SK-N-SH treated with all-trans-retinoic acid at 6 μM for 48 hours (cell line): Measurements from ENCODE around the gene GREB1L.

Source experiments
- ATAC-seq: fragments of 200-7000 bp; cut with Tn5 transposase; 3 replicates; pipeline ENCODE4 v1.9.1; 2020; ENCODE audit warnings: mild to moderate bottlenecking, moderate library complexity
- ARNTL ChIP-seq: fragments of 450-650 bp; formaldehyde crosslinking; IDR thresholded peaks from 2 replicates; pipeline ENCODE4 v1.5.0; 2020; ENCODE audit warnings: low read depth, mild to moderate bottlenecking, moderate library complexity, borderline replicate concordance
- BACH2 ChIP-seq: fragments of 250-450 bp; sonication (Bioruptor Pico); IDR thresholded peaks from 2 replicates; pipeline ENCODE4 v1.9.0; 2021; ENCODE audit warnings: mild to moderate bottlenecking, borderline replicate concordance
- CSDC2 ChIP-seq: fragments of 250-450 bp; sonication (Bioruptor Pico); IDR thresholded peaks from 2 replicates; pipeline ENCODE4 v1.5.0; 2020; ENCODE audit warnings: mild to moderate bottlenecking, moderate library complexity
- ESRRG ChIP-seq: fragments of 250-450 bp; sonication (Bioruptor Pico); IDR thresholded peaks from 2 replicates; pipeline ENCODE4 v1.6.1; 2021; ENCODE audit warnings: mild to moderate bottlenecking
- GLIS3 ChIP-seq: fragments of 250-450 bp; sonication (Bioruptor Pico); IDR thresholded peaks from 2 replicates; pipeline ENCODE4 v1.5.0; 2020; ENCODE audit warnings: mild to moderate bottlenecking, moderate library complexity
- ISL1 ChIP-seq: fragments of 250-450 bp; sonication (Bioruptor Pico); IDR thresholded peaks from 2 replicates; pipeline ENCODE4 v2.1.2; 2022; ENCODE audit warnings: mild to moderate bottlenecking, moderate library complexity
- OSR1 ChIP-seq: fragments of 250-450 bp; sonication (Bioruptor Pico); IDR thresholded peaks from 2 replicates; pipeline ENCODE4 v1.8.0; 2022; ENCODE audit warnings: moderate library complexity, mild to moderate bottlenecking, inconsistent platforms
- PPARA ChIP-seq: fragments of 250-450 bp; sonication (Bioruptor Pico); IDR thresholded peaks from 2 replicates; pipeline ENCODE4 v1.5.0; 2020; ENCODE audit warnings: mild to moderate bottlenecking, borderline replicate concordance
- RARB ChIP-seq: fragments of 250-450 bp; sonication (Bioruptor Pico); IDR thresholded peaks from 2 replicates; pipeline ENCODE4 v1.8.0; 2021; ENCODE audit warnings: mild to moderate bottlenecking, moderate library complexity
- SNAI2 ChIP-seq: fragments of 250-450 bp; sonication (Bioruptor Pico); IDR thresholded peaks from 2 replicates; pipeline ENCODE4 v1.5.0; 2020; ENCODE audit warnings: mild to moderate bottlenecking, moderate library complexity
- TCF4 ChIP-seq: fragments of 250-450 bp; sonication (Bioruptor Pico); IDR thresholded peaks from 2 replicates; pipeline ENCODE4 v1.8.0; 2021; ENCODE audit warnings: mild to moderate bottlenecking, moderate library complexity, borderline replicate concordance
- TOX ChIP-seq: fragments of 250-450 bp; sonication (Bioruptor Pico); IDR thresholded peaks from 2 replicates; pipeline ENCODE4 v1.8.0; 2021; ENCODE audit warnings: mild to moderate bottlenecking, moderate library complexity, borderline replicate concordance
- ZC3H10 ChIP-seq: fragments of 250-450 bp; sonication (Bioruptor Pico); IDR thresholded peaks from 2 replicates; pipeline ENCODE4 v1.5.1; 2021; ENCODE audit warnings: mild to moderate bottlenecking, moderate library complexity
- ZFP3 ChIP-seq: fragments of 250-450 bp; sonication (Bioruptor Pico); IDR thresholded peaks from 2 replicates; pipeline ENCODE4 v1.5.0; 2020; ENCODE audit warnings: mild to moderate bottlenecking, moderate library complexity
- ZFP30 ChIP-seq: fragments of 450-650 bp; formaldehyde crosslinking; IDR thresholded peaks from 2 replicates; pipeline ENCODE4 v1.5.0; 2022; ENCODE audit warnings: mild to moderate bottlenecking, moderate library complexity
- ZNF565 ChIP-seq: fragments of 450-650 bp; formaldehyde crosslinking; conservative IDR thresholded peaks from 2 replicates; pipeline ENCODE4 v1.5.0; 2020; ENCODE audit warnings: low read depth, mild to moderate bottlenecking, moderate library complexity
- ZNF8 ChIP-seq: fragments of 450-650 bp; formaldehyde crosslinking; IDR thresholded peaks from 2 replicates; pipeline ENCODE4 v1.5.0; 2020; ENCODE audit warnings: mild to moderate bottlenecking, moderate library complexity
- TF ChIP-seq, protein P1 (sequence below): fragments of 250-450 bp; sonication (Bioruptor Pico); IDR thresholded peaks from 2 replicates; pipeline ENCODE4 v1.8.0; 2021; ENCODE audit warnings: low read depth, mild to moderate bottlenecking, moderate library complexity, borderline replicate concordance
- TF ChIP-seq, protein P2 (sequence below): fragments of 250-450 bp; sonication (Bioruptor Pico); IDR thresholded peaks from 2 replicates; pipeline ENCODE4 v1.5.0; 2020; ENCODE audit warnings: mild to moderate bottlenecking, moderate library complexity
- TF ChIP-seq, protein P3 (sequence below): fragments of 250-450 bp; sonication (Bioruptor Pico); IDR thresholded peaks from 2 replicates; pipeline ENCODE4 v1.5.1; 2021; ENCODE audit warnings: mild to moderate bottlenecking, moderate library complexity
- TF ChIP-seq, protein P4 (sequence below): fragments of 250-450 bp; sonication (Bioruptor Pico); IDR thresholded peaks from 2 replicates; pipeline ENCODE4 v1.8.0; 2020; ENCODE audit warnings: mild to moderate bottlenecking, moderate library complexity, borderline replicate concordance
- TF ChIP-seq, protein P5 (sequence below): fragments of 250-450 bp; sonication (Bioruptor Pico); IDR thresholded peaks from 2 replicates; pipeline ENCODE4 v1.5.1; 2020; ENCODE audit warnings: low read depth, mild to moderate bottlenecking, moderate library complexity

GREB1L gene

DNA sequence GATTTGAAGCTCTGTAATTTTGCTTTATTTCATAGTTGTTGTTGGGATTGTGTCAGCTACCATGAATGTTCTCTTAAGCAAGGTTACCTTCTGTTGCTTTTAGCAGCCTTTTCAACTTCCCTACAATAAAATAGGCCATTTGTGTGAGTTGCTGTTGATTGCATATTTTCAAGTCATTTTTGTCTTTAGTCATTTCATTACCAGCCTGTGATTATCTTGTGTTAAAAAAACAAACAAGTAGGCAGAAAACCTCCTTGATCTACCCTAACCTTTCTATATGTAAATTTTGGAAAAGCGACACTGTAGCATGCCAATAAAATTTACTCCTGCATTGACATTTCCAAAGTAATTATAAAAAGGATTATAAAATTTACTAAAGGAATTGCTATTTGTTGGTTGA is 19.3 kb downstream of the GREB1L start:
- ATAC-seq = no peak
- TF ChIP-seq SNAI2 (CRISPR knock-in tag) (no peak), ESRRG (CRISPR knock-in tag) (no peak), BACH2 (CRISPR knock-in tag) (no peak), GLIS3 (CRISPR knock-in tag) (no peak), ISL1 (no peak), ARNTL (CRISPR knock-in tag) (no peak), RARB (CRISPR knock-in tag) (no peak), ZNF8 (CRISPR knock-in tag) (no peak), CSDC2 (CRISPR knock-in tag) (no peak), OSR1 (no peak), ZFP3 (CRISPR knock-in tag) (no peak)
- TF ChIP-seq, protein P1, sequence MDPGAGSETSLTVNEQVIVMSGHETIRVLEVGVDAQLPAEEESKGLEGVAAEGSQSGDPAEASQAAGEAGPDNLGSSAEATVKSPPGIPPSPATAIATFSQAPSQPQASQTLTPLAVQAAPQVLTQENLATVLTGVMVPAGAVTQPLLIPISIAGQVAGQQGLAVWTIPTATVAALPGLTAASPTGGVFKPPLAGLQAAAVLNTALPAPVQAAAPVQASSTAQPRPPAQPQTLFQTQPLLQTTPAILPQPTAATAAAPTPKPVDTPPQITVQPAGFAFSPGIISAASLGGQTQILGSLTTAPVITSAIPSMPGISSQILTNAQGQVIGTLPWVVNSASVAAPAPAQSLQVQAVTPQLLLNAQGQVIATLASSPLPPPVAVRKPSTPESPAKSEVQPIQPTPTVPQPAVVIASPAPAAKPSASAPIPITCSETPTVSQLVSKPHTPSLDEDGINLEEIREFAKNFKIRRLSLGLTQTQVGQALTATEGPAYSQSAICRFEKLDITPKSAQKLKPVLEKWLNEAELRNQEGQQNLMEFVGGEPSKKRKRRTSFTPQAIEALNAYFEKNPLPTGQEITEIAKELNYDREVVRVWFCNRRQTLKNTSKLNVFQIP (CRISPR knock-in tag) = no peak
- TF ChIP-seq, protein P2, sequence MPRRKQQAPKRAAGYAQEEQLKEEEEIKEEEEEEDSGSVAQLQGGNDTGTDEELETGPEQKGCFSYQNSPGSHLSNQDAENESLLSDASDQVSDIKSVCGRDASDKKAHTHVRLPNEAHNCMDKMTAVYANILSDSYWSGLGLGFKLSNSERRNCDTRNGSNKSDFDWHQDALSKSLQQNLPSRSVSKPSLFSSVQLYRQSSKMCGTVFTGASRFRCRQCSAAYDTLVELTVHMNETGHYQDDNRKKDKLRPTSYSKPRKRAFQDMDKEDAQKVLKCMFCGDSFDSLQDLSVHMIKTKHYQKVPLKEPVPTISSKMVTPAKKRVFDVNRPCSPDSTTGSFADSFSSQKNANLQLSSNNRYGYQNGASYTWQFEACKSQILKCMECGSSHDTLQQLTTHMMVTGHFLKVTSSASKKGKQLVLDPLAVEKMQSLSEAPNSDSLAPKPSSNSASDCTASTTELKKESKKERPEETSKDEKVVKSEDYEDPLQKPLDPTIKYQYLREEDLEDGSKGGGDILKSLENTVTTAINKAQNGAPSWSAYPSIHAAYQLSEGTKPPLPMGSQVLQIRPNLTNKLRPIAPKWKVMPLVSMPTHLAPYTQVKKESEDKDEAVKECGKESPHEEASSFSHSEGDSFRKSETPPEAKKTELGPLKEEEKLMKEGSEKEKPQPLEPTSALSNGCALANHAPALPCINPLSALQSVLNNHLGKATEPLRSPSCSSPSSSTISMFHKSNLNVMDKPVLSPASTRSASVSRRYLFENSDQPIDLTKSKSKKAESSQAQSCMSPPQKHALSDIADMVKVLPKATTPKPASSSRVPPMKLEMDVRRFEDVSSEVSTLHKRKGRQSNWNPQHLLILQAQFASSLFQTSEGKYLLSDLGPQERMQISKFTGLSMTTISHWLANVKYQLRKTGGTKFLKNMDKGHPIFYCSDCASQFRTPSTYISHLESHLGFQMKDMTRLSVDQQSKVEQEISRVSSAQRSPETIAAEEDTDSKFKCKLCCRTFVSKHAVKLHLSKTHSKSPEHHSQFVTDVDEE (CRISPR knock-in tag) = no peak

DNA sequence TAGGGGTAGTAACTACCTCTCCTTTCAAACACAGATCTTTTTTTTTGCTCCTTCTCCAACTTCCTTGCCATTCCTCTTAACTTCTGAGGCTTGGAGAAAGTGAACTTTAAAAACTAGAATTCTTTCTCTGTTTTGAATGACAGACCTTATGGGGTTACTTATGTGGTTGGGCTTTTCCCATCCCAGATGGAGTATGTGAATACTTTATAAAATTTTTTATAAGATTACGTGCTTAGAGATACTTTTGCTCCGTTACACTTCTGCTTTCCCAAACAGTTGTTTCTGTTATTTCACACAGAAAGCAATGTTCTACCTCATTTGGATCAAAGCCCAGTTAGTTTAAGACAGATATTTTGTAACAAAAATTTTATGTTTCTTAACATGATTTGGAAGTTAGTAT is 20.2 kb downstream of the GREB1L start:
- ATAC-seq = no peak
- TF ChIP-seq ESRRG (CRISPR knock-in tag) = no peak
- no peak for TF ChIP-seq ZNF8 (CRISPR knock-in tag)
- TF ChIP-seq ZFP3 (CRISPR knock-in tag) = no peak
- no peak for TF ChIP-seq TOX
- TF ChIP-seq OSR1 = no peak
- TF ChIP-seq ZC3H10 (CRISPR knock-in tag) = no peak
- no peak for TF ChIP-seq GLIS3 (CRISPR knock-in tag)
- TF ChIP-seq, protein P2 (CRISPR knock-in tag) = no peak
- TF ChIP-seq ARNTL (CRISPR knock-in tag) = no peak
- no peak for TF ChIP-seq RARB (CRISPR knock-in tag)
- no peak for TF ChIP-seq PPARA (CRISPR knock-in tag)

DNA sequence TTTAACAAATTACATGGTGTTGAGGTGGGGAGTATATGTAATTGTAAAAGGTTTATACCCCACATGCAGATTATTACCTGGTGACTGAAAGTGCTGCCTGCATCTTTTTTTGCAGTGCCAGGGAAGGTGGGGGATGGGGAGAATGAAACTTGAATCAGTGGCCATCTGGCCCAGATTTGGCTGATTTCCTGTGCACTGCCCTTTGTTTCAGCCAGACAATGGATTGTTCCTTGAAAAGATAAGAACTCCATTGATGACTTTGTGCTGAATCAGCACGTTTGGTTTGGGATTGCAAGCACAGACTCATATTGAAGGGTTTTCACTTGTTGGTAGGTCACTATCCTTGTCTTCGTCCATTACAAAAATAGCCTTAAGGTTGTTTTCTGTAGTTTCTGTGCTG is 20.9 kb downstream of the GREB1L start:
- TF ChIP-seq TOX (no peak), ISL1 (no peak), BACH2 (CRISPR knock-in tag) (no peak), SNAI2 (CRISPR knock-in tag) (no peak), ZFP3 (CRISPR knock-in tag) (no peak), CSDC2 (CRISPR knock-in tag) (no peak), ZNF8 (CRISPR knock-in tag) (no peak), GLIS3 (CRISPR knock-in tag) (no peak), TCF4 (CRISPR knock-in tag) (no peak)
- TF ChIP-seq, protein P3, sequence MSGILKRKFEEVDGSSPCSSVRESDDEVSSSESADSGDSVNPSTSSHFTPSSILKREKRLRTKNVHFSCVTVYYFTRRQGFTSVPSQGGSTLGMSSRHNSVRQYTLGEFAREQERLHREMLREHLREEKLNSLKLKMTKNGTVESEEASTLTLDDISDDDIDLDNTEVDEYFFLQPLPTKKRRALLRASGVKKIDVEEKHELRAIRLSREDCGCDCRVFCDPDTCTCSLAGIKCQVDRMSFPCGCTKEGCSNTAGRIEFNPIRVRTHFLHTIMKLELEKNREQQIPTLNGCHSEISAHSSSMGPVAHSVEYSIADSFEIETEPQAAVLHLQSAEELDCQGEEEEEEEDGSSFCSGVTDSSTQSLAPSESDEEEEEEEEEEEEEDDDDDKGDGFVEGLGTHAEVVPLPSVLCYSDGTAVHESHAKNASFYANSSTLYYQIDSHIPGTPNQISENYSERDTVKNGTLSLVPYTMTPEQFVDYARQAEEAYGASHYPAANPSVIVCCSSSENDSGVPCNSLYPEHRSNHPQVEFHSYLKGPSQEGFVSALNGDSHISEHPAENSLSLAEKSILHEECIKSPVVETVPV = no peak
- no peak for ATAC-seq

DNA sequence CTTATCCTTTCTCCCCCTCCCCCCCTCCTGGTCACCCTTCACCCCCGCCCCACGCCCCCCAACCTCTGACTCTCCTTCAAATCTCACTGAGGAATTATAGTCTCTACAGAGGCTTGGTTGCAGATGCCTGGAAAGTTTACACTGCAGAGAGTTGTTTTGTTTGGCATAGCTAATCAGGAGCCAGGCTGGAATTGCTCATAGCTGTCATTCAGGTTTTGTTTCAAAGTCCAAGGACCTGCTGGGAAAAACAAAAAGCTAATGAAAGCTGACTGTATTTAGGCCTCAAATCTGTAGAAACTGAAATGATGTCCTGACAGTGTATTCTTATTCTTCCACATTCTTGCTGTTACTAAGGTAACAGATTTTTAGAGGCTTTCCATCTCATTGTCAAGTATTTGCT is 22.6 kb downstream of the GREB1L start:
- no peak for ATAC-seq
- TF ChIP-seq, protein P4, sequence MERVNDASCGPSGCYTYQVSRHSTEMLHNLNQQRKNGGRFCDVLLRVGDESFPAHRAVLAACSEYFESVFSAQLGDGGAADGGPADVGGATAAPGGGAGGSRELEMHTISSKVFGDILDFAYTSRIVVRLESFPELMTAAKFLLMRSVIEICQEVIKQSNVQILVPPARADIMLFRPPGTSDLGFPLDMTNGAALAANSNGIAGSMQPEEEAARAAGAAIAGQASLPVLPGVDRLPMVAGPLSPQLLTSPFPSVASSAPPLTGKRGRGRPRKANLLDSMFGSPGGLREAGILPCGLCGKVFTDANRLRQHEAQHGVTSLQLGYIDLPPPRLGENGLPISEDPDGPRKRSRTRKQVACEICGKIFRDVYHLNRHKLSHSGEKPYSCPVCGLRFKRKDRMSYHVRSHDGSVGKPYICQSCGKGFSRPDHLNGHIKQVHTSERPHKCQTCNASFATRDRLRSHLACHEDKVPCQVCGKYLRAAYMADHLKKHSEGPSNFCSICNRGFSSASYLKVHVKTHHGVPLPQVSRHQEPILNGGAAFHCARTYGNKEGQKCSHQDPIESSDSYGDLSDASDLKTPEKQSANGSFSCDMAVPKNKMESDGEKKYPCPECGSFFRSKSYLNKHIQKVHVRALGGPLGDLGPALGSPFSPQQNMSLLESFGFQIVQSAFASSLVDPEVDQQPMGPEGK (CRISPR knock-in tag) = no peak
- TF ChIP-seq ISL1 = no peak
- no peak for TF ChIP-seq ARNTL (CRISPR knock-in tag)
- no peak for TF ChIP-seq ZFP3 (CRISPR knock-in tag)
- TF ChIP-seq, protein P5, sequence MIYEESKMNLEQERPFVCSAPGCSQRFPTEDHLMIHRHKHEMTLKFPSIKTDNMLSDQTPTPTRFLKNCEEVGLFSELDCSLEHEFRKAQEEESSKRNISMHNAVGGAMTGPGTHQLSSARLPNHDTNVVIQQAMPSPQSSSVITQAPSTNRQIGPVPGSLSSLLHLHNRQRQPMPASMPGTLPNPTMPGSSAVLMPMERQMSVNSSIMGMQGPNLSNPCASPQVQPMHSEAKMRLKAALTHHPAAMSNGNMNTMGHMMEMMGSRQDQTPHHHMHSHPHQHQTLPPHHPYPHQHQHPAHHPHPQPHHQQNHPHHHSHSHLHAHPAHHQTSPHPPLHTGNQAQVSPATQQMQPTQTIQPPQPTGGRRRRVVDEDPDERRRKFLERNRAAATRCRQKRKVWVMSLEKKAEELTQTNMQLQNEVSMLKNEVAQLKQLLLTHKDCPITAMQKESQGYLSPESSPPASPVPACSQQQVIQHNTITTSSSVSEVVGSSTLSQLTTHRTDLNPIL (CRISPR knock-in tag) = no peak
- no peak for TF ChIP-seq ZFP30
- no peak for TF ChIP-seq BACH2 (CRISPR knock-in tag)
- TF ChIP-seq PPARA (CRISPR knock-in tag) = no peak
- TF ChIP-seq RARB (CRISPR knock-in tag) = no peak
- TF ChIP-seq ZNF565 = no peak
- no peak for TF ChIP-seq OSR1
- TF ChIP-seq, all 23 proteins: peak for 0
